ENCODE measurements around the gene GZF1. TPM values are rescaled to one million over a fixed set of nuclear protein-coding genes. Genes with fewer than 3 reads are reported as not detected.

Gene GZF1
- total RNA-seq, 1 donor from 2014 or later: 16.3 TPM

DNA sequence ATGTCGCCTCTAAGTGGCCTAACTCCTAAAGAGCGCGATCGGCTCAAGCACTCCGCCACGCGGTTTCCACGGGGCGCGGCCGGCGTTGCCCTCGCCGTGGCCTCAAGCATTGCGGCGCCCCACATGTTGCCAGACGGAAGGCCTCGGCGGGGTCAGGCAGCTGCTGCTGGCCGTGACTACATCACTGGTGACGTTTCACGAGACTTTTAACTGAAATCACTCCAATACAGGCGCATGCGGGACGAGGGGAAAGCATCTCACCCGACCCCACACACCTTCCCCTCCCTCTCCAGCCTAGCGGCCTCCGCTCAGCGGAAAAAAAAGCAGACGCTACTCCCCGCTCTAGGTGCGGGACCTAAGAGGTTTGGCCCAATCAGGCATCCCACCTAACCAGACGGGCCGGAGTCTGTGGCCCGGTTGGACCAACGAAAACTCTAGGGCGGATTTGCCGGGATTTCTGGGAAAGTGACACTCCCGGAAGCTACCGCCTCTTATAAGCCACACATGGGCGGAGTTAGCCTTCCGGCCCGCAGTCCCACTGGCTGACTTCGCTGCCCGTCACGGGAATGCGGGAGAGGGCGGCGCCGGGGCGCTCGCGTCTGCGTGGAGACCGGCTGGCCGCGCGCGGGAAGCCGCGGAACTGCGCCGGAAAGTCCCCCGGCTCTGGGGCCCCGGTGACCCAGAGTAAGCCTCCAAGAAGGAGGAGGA, 11.6 kb upstream of the GZF1 start, which contains the start of gene NXT1:
TSS of gene NXT1 (plus strand) at position 596 of the 708 bp plus-strand sequence. CDS start 3,251 bp downstream, outside the sequence.
- H3K9me3 ChIP-seq (ENCODE audit: insufficient read depth, low read depth, low read length): no peaks in the 10 kb centered on the region
- H3K27me3 ChIP-seq (ENCODE audit: insufficient read depth, low read length): no peaks in the 10 kb centered on the region
- peak within 1 kb of the TSS; percentile 100 for H3K27ac Mint-ChIP-seq (ENCODE audit: unreplicated experiment)
- DNase-seq (ENCODE audit: low read depth) (peak; percentile 98), FAIRE-seq (peak; percentile 52)
- TF ChIP-seq EZH2 (IDR thresholded peaks at IDR 0.05; ENCODE audit: insufficient read depth, low read length): no peak
- TF ChIP-seq, protein P1, sequence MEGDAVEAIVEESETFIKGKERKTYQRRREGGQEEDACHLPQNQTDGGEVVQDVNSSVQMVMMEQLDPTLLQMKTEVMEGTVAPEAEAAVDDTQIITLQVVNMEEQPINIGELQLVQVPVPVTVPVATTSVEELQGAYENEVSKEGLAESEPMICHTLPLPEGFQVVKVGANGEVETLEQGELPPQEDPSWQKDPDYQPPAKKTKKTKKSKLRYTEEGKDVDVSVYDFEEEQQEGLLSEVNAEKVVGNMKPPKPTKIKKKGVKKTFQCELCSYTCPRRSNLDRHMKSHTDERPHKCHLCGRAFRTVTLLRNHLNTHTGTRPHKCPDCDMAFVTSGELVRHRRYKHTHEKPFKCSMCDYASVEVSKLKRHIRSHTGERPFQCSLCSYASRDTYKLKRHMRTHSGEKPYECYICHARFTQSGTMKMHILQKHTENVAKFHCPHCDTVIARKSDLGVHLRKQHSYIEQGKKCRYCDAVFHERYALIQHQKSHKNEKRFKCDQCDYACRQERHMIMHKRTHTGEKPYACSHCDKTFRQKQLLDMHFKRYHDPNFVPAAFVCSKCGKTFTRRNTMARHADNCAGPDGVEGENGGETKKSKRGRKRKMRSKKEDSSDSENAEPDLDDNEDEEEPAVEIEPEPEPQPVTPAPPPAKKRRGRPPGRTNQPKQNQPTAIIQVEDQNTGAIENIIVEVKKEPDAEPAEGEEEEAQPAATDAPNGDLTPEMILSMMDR (IDR thresholded peaks at IDR 0.05; ENCODE audit: insufficient read depth, low read depth, low read length): no peak
- H2AFZ ChIP-seq (ENCODE audit: low read depth, low read length): peak within 1 kb of the TSS; percentile 84
- peaks cover 6% of the 10 kb centered on the region for H3K36me3 ChIP-seq (ENCODE audit: insufficient read depth, low read length)
- H3K79me2 ChIP-seq (ENCODE audit: insufficient read depth, low read length): peaks cover 48% of the 10 kb centered on the region
- H4K20me1 ChIP-seq (ENCODE audit: insufficient read depth, low read length): peaks cover 31% of the 10 kb centered on the region
- H3K4me3 ChIP-seq (ENCODE audit: insufficient read depth, low read depth, low read length): peak within 1 kb of the TSS; percentile 98
- H3K36me3 Mint-ChIP-seq (ENCODE audit: low read depth, unreplicated experiment): peaks cover 8% of the 10 kb centered on the region
- peak within 1 kb of the TSS; percentile 97 for H3K4me3 Mint-ChIP-seq (ENCODE audit: unreplicated experiment)
- H3K4me2 ChIP-seq (ENCODE audit: low read length): peak within 1 kb of the TSS; percentile 96
- no peaks in the 10 kb centered on the region for H3K27me3 Mint-ChIP-seq (ENCODE audit: low read depth, unreplicated experiment)
- peaks cover 9% of the 10 kb centered on the region for H3K4me1 Mint-ChIP-seq (ENCODE audit: low read depth, unreplicated experiment)
- no peaks in the 10 kb centered on the region for H3K9me3 Mint-ChIP-seq (ENCODE audit: unreplicated experiment)
- peak within 1 kb of the TSS; percentile 96 for H3K9ac ChIP-seq (ENCODE audit: low read length)
- peak within 1 kb of the TSS; percentile 97 for H3K27ac ChIP-seq (ENCODE audit: low read depth, low read length)
- H3K4me1 ChIP-seq (ENCODE audit: insufficient read depth, low read length): peaks cover 12% of the 10 kb centered on the region

DNA sequence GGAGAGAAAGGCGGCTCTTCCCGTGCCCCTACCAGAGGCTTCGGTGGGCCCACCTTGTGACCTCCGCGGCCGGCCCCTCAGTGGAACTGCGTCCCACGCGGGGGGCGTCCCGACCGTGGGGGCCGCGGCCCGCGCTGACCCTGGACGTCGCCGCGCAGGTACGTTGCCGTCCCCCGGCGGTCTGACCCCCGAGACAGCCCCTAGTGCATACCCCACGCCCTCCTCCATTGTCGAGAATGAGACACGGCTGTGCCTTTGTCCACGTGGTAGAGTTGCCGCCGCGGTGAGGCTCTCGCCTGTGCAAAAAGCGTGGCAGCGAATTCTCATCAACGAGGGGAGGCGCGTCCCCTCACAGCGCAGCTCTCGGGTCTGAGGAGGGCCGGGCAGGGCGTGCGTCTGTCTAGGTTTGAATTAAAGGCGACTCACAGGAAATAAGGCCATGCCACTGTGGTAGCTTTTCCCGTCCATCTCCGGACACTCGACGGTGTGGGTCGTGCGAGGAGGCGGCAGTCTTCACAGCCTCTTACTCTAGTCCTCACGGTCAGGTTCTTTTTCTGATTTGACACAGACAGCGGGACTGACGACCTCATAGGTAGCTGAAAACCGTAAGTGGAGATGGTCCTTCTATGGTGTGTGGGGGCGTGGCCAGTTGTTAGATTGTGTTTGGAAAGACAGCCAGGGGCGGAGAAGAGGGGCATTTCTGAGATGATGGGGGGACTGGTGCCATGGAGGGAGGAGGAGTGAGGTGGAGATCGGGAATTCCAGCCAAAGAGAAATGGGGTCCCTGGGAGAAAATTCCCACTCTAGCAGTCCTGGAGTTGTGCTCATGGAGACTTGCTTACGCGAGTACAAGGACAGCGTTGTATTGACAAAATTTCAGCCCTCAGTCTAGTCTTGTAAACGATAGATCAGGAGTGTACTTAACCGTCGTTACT, 10.8 kb upstream of the GZF1 start:
- FAIRE-seq: no peak
- peaks cover 9% of the 10 kb centered on the region for H3K4me1 Mint-ChIP-seq (ENCODE audit: low read depth, unreplicated experiment)

More for the DNA sequence above, 10.8 kb upstream of the GZF1 start:
- Histone ChIP-seq H3K4me1 (ENCODE audit: insufficient read depth, low read length) (peaks cover 12% of the 10 kb centered on the region), H3K36me3 (ENCODE audit: insufficient read depth, low read length) (peaks cover 13% of the 10 kb centered on the region), H2AFZ (ENCODE audit: low read depth, low read length) (peak overlapping the region; percentile 71), H3K4me2 (ENCODE audit: low read length) (peak overlapping the region; percentile 96), H3K27me3 (ENCODE audit: insufficient read depth, low read length) (no peaks in the 10 kb centered on the region), H3K79me2 (ENCODE audit: insufficient read depth, low read length) (peaks cover 56% of the 10 kb centered on the region), H3K9me3 (ENCODE audit: insufficient read depth, low read depth, low read length) (no peaks in the 10 kb centered on the region), H3K4me3 (ENCODE audit: insufficient read depth, low read depth, low read length) (peak overlapping the region; percentile 98), H3K9ac (ENCODE audit: low read length) (peak overlapping the region; percentile 96), H3K27ac (ENCODE audit: low read depth, low read length) (peak overlapping the region; percentile 97), H4K20me1 (ENCODE audit: insufficient read depth, low read length) (peaks cover 31% of the 10 kb centered on the region)
- Mint-ChIP-seq H3K27me3 (ENCODE audit: low read depth, unreplicated experiment) (no peaks in the 10 kb centered on the region), H3K9me3 (ENCODE audit: unreplicated experiment) (no peaks in the 10 kb centered on the region), H3K36me3 (ENCODE audit: low read depth, unreplicated experiment) (peaks cover 8% of the 10 kb centered on the region), H3K4me3 (ENCODE audit: unreplicated experiment) (peak overlapping the region; percentile 89), H3K27ac (ENCODE audit: unreplicated experiment) (peak overlapping the region; percentile 15)
- DNase-seq (ENCODE audit: low read depth): peak; percentile 56
- TF ChIP-seq, protein P1 (IDR thresholded peaks at IDR 0.05; ENCODE audit: insufficient read depth, low read depth, low read length): no peak
- TF ChIP-seq EZH2 (IDR thresholded peaks at IDR 0.05; ENCODE audit: insufficient read depth, low read length): no peak

Data from astrocyte (in vitro differentiated cells and primary cell).